ENCODE measurements around the gene CIAO2A. TPM values are rescaled to one million over a fixed set of nuclear protein-coding genes. Genes with fewer than 3 reads are reported as not detected.

The CIAO2A gene
- total RNA-seq, 1 donor from 2014 or later: 39.3 TPM

- H3K4me3 Mint-ChIP-seq: no peak overlapping the region
- no peaks in the 10 kb centered on the region for H3K27me3 Mint-ChIP-seq (ENCODE audit: low read depth)
- no peak for DNase-seq (ENCODE audit: low spot score in 2 of 2, unreplicated experiment in 2 of 2)
- no peaks in the 10 kb centered on the region for H3K36me3 Mint-ChIP-seq
- no peaks in the 10 kb centered on the region for H3K9me3 Mint-ChIP-seq
- TF ChIP-seq CTCF (IDR thresholded peaks at IDR 0.05; ENCODE audit: unreplicated experiment): no peak
- no peak overlapping the region for H3K27ac Mint-ChIP-seq
- no peaks in the 10 kb centered on the region for H3K4me1 Mint-ChIP-seq
Observed at GRCh38 chr15:64029110-64029509, 64.5 kb downstream of the CIAO2A start.

- no peak overlapping the region for H3K27ac Mint-ChIP-seq
- no peaks in the 10 kb centered on the region for H3K9me3 Mint-ChIP-seq
Observed at GRCh38 chr15:64026591-64026990, 67.0 kb downstream of the CIAO2A start.

GRCh38 chr15:64024172-64025050, 69.2 kb downstream of the CIAO2A start:
- Mint-ChIP-seq H3K36me3 (no peaks in the 10 kb centered on the region), H3K27ac (no peak overlapping the region), H3K4me3 (no peak overlapping the region), H3K27me3 (ENCODE audit: low read depth) (no peaks in the 10 kb centered on the region), H3K4me1 (peaks cover 3% of the 10 kb centered on the region), H3K9me3 (peaks cover 6% of the 10 kb centered on the region)
- TF ChIP-seq CTCF (IDR thresholded peaks at IDR 0.05; ENCODE audit: unreplicated experiment): no peak
- no peak for DNase-seq (ENCODE audit: low spot score in 2 of 2, unreplicated experiment in 2 of 2)

More at GRCh38 chr15:64026591-64026990, 67.0 kb downstream of the CIAO2A start:
- Mint-ChIP-seq H3K4me3 (no peak overlapping the region), H3K27me3 (ENCODE audit: low read depth) (no peaks in the 10 kb centered on the region), H3K4me1 (no peaks in the 10 kb centered on the region), H3K36me3 (no peaks in the 10 kb centered on the region)
- no peak for TF ChIP-seq CTCF (IDR thresholded peaks at IDR 0.05; ENCODE audit: unreplicated experiment)
- no peak for DNase-seq (ENCODE audit: low spot score in 2 of 2, unreplicated experiment in 2 of 2)

GRCh38 chr15:64023220-64023619, 70.4 kb downstream of the CIAO2A start:
- H3K27ac Mint-ChIP-seq: no peak overlapping the region
- peaks cover 6% of the 10 kb centered on the region for H3K9me3 Mint-ChIP-seq
- H3K27me3 Mint-ChIP-seq (ENCODE audit: low read depth): no peaks in the 10 kb centered on the region
- H3K4me3 Mint-ChIP-seq: no peak overlapping the region
- H3K36me3 Mint-ChIP-seq: no peaks in the 10 kb centered on the region
- TF ChIP-seq CTCF (IDR thresholded peaks at IDR 0.05; ENCODE audit: unreplicated experiment): no peak
- H3K4me1 Mint-ChIP-seq: peaks cover 3% of the 10 kb centered on the region
- DNase-seq (ENCODE audit: low spot score in 2 of 2, unreplicated experiment in 2 of 2): no peak

- no peak overlapping the region for H3K4me3 Mint-ChIP-seq
- H3K27ac Mint-ChIP-seq: no peak overlapping the region
- no peak for TF ChIP-seq CTCF (IDR thresholded peaks at IDR 0.05; ENCODE audit: unreplicated experiment)
- no peak for DNase-seq (ENCODE audit: low spot score in 2 of 2, unreplicated experiment in 2 of 2)
- peaks cover 2% of the 10 kb centered on the region for H3K27me3 Mint-ChIP-seq (ENCODE audit: low read depth)
- peaks cover 6% of the 10 kb centered on the region for H3K9me3 Mint-ChIP-seq
- no peaks in the 10 kb centered on the region for H3K36me3 Mint-ChIP-seq
- peaks cover 3% of the 10 kb centered on the region for H3K4me1 Mint-ChIP-seq
Observed at GRCh38 chr15:64022571-64022970, 71.1 kb downstream of the CIAO2A start.

Other genes starting within 250 kb of the CIAO2A start
- 1.2 to 2.6 TPM (median 2.2 TPM) in 3 replicates for gene DAPK2, start 47.4 kb downstream of the CIAO2A start, total RNA-seq
- gene SNX1, start 2.1 kb upstream of the CIAO2A start, total RNA-seq: 93.6 to 97.9 TPM (median 94.4 TPM) in 3 replicates
- 0.78 to 0.91 TPM (median 0.79 TPM) in 3 replicates for gene SNX22, start 57.9 kb upstream of the CIAO2A start, total RNA-seq
- gene PPIB, start 69.2 kb upstream of the CIAO2A start, total RNA-seq: 422 to 430 TPM (median 425 TPM) in 3 replicates

Data from mesothelial cell of epicardium (in vitro differentiated cells).